Left lung (tissue), 10 donors: ENCODE measurements around the gene PRAF2. TPM values are rescaled to one million over a fixed set of nuclear protein-coding genes. Genes with fewer than 3 reads are reported as not detected.
A peak's percentile ranks its signal among the peaks of the same experiment; 100 is the strongest.

Source experiments
- ATAC-seq: fragments of 200-7000 bp; cut with Tn5 transposase; one replicate; pipeline ENCODE4 v1.9.1; 2020; ENCODE audit warnings: moderate library complexity
- DNase-seq, 4 donors: peaks; one replicate each; pipeline ENCODE4 v3.0.0-alpha.2; 2013 to 2020
- H3K27ac ChIP-seq, 2 donors: fragments of 200-600 bp; sonication (generic) in 1 of 2; one replicate each; pipeline versions ENCODE4 v1.5.0 to v1.8.0; 2020 to 2021
- H3K27me3 ChIP-seq, 2 donors: fragments of 200-600 bp; sonication (generic) in 1 of 2; one replicate each; pipeline versions ENCODE4 v1.5.0 to v1.8.0; 2020 to 2021
- H3K36me3 ChIP-seq, 2 donors: fragments of 200-600 bp; sonication (generic) in 1 of 2; one replicate each; pipeline versions ENCODE4 v1.5.0 to v1.8.0; 2020 to 2021
- H3K4me1 ChIP-seq, 2 donors: fragments of 200-600 bp; one replicate each; pipeline ENCODE4 v1.8.0; 2021
- H3K4me3 ChIP-seq, 2 donors: fragments of 200-600 bp; sonication (generic) in 1 of 2; one replicate each; pipeline versions ENCODE4 v1.5.0 to v1.8.0; 2020 to 2021; ENCODE audit warnings: mild to moderate bottlenecking in 1 of 2
- H3K9me3 ChIP-seq, 2 donors: fragments of 200-600 bp; sonication (generic) in 1 of 2; one replicate each; pipeline versions ENCODE4 v1.5.0 to v1.8.0; 2020 to 2021
- intact Hi-C, 2 donors: fragments of 100-400 bp; cut with DNase I; formaldehyde crosslinking; loops; one replicate each; pipeline versions ENCODE4 v1.11.2 to v1.14.2; 2022
- polyA plus RNA-seq, 6 donors: library from polyadenylated mRNA; unstranded; fragments of 120-200 nt; gene quantifications; one replicate each; pipeline ENCODE4 v1.2.1, GENCODE V29; 2013; ENCODE audit not compliant: insufficient read length in 6 of 6
- total RNA-seq, 2 donors: library from RNA; stranded (reverse); fragmentation: NEBNext Ultra II Directional; extraction: Animal tissue kit (Norgen Biotek cat#: 25700); gene quantifications; one replicate each; pipeline ENCODE4 v1.2.1, GENCODE V29; 2021
- TF ChIP-seq, protein P1 (sequence below), 2 donors: fragments of 200-600 bp; sonication (generic) in 1 of 2; IDR thresholded peaks; one replicate each; pipeline versions ENCODE4 v1.5.0 to v1.8.0; 2021; ENCODE audit warnings: antibody characterized with exemption in 2 of 2
- donor health status: DM: no; HTN: yes; CAD: no.
- donor health status: DM: no; HTN: no; CAD: no.

The PRAF2 gene
- total and polyA plus RNA-seq, 8 donors, result 26.6 to 40.0 (median 33.8) TPM

DNA sequence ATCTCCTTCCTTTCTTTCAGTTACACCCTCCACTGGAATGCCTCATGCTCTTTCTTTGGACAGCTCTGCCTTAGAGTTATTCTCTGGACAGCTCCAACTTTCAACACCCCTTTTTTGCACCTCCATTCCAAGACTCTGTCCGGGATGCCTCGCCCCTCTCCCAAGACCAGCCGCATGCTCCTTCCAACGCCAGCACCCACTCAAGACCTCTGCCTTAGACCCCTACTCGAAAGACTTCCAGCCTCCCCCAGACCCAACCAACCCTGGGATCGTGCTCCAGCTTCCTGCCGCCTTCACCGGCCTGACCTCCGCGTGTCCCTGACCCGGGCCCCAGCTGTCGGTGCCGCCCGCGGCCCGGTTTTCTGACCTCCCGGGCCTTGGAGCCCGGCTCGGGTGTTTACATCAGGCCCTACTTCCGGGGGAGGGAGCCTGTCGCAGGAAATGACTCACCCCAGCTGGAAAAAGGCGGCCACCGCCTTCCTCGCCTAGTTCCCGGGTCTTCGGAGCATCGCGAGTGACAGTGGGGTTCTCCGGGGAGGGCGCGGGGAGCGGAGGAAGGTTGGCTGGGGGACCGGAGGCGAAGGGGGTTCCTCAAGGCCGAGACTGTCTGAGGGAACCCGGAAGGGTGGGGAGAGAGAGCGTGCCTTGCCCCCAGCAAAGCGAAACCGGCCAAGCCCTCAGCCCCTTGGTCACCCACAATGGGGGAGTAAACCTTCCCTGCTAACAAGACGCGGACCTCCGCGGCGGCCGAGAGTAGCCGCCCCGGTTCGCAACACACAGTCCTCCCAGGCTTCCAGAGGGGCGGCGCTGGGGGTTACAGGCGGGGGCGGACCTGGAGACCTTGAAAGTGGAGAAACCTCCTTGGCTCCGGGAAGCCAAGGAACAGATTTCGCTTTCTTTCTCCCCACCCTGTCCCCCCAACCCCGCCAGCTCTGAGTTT, 6.0 kb upstream of the PRAF2 start, which contains the start of gene WDR45:
WDR45 (minus strand) TSS at position 399 of the 940 bp plus-strand sequence. CDS start 1,792 bp downstream, outside the sequence.
- ATAC-seq (peak; percentile 93), DNase-seq (peak; percentile 68 to 89 (median 80))
- Histone ChIP-seq H3K9me3 (no peaks in the 10 kb centered on the region), H3K27ac (peak within 1 kb of the TSS; percentile 92 to 93), H3K4me1 (peaks cover 0 to 4% of the 10 kb centered on the region in 2 donors), H3K36me3 (peaks cover 0 to 27% of the 10 kb centered on the region in 2 donors), H3K4me3 (peak within 1 kb of the TSS; percentile 43 to 60), H3K27me3 (no peaks in the 10 kb centered on the region)
- intact Hi-C loops, result no loop called here
- TF ChIP-seq, protein P1, sequence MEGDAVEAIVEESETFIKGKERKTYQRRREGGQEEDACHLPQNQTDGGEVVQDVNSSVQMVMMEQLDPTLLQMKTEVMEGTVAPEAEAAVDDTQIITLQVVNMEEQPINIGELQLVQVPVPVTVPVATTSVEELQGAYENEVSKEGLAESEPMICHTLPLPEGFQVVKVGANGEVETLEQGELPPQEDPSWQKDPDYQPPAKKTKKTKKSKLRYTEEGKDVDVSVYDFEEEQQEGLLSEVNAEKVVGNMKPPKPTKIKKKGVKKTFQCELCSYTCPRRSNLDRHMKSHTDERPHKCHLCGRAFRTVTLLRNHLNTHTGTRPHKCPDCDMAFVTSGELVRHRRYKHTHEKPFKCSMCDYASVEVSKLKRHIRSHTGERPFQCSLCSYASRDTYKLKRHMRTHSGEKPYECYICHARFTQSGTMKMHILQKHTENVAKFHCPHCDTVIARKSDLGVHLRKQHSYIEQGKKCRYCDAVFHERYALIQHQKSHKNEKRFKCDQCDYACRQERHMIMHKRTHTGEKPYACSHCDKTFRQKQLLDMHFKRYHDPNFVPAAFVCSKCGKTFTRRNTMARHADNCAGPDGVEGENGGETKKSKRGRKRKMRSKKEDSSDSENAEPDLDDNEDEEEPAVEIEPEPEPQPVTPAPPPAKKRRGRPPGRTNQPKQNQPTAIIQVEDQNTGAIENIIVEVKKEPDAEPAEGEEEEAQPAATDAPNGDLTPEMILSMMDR (IDR thresholded peaks at IDR 0.05), result no peak

DNA sequence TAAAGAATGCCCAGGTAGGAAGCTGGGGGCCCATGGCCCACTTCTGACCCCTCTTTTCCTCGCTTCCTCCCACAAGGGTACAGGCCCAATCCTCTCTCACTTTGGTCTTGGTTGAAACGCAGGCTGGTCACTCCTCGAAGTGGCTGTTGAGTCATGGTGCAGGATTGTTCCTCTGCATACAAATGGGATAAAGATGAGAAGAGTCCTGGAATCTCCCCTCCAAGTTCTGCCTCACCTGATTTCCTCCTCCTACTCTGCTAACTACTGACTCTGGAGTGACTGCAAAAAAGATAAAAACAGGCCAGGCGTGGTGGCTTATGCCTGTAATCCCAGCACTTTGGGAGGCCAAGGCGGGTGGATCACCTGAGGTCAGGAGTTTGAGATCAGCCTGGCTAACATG, 4.1 kb upstream of the PRAF2 start:
- ATAC-seq, result no peak

DNA sequence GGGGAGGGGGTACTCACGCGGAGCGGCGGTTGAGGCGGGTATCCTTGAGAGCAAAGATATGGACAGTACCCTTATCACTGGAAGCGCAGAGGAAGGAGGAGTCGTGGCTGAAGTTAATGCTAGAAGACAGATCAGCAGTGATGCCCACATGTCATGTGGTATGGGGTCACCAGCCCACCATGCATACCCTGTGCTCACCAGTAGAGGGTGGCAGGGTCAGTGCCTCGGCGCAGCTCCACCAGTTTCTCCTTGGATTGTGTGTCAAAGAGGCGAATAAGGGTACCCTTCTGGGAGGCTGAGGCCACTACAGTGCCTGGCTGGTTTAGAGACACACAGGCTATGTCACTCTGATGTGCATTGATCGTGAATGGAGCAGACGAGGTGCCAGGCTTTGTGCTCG, 1.5 kb upstream of the PRAF2 start:
- ATAC-seq (no peak), DNase-seq (no peak)
- H3K27ac ChIP-seq, result no peak overlapping the region
- H3K27me3 ChIP-seq, result no peaks in the 10 kb centered on the region
- TF ChIP-seq, protein P1 (IDR thresholded peaks at IDR 0.05), result no peak
- peaks cover 0 to 27% of the 10 kb centered on the region in 2 donors for H3K36me3 ChIP-seq
- H3K9me3 ChIP-seq, result no peaks in the 10 kb centered on the region
- H3K4me3 ChIP-seq, result no peak overlapping the region
- intact Hi-C loops, result no loop called here
- peaks cover 0 to 9% of the 10 kb centered on the region in 2 donors for H3K4me1 ChIP-seq

More for the DNA sequence above, 4.1 kb upstream of the PRAF2 start:
- peaks cover 0 to 27% of the 10 kb centered on the region in 2 donors for H3K36me3 ChIP-seq
- no peaks in the 10 kb centered on the region for H3K27me3 ChIP-seq
- TF ChIP-seq, protein P1 (IDR thresholded peaks at IDR 0.05), result no peak
- no peak overlapping the region for H3K27ac ChIP-seq
- intact Hi-C loops, result no loop called here
- no peak overlapping the region for H3K4me3 ChIP-seq
- peaks cover 0 to 9% of the 10 kb centered on the region in 2 donors for H3K4me1 ChIP-seq
- DNase-seq, result no peak
- H3K9me3 ChIP-seq, result no peaks in the 10 kb centered on the region

DNA sequence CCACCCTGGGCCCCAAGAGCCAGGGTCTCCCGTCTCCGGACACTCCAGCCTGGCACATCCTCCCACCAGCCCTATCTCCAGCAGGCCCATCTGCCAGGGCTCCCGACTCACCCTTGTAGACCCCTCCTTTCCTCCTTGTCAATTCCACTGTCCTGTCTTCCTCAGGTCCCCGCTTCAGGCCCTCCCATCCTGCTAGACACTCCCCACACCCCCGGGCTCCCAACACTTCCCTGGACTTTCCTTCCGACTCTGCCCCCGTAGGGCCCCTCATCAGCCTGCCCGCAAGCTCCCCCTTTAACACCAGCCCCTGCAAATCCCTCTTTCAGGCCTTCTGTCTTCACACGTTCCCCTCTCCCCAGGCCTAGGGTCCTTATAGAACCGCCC, 1.1 kb downstream of the PRAF2 start:
- intact Hi-C loops, result no loop called here
- Histone ChIP-seq H3K4me1 (peaks cover 0 to 5% of the 10 kb centered on the region in 2 donors), H3K9me3 (no peaks in the 10 kb centered on the region), H3K36me3 (peaks cover 0 to 26% of the 10 kb centered on the region in 2 donors), H3K27ac (peak overlapping the region in 1 of 2 donors; percentile 28), H3K4me3 (peak overlapping the region; percentile 35 to 58), H3K27me3 (no peaks in the 10 kb centered on the region)
- ATAC-seq (no peak), DNase-seq (no peak)
- TF ChIP-seq, protein P1 (IDR thresholded peaks at IDR 0.05), result no peak
